ENCODE data around the gene USP44. TPM values are rescaled to one million over a fixed set of nuclear protein-coding genes. Genes with fewer than 3 reads are reported as not detected.

Gene USP44
- polyA plus RNA-seq, 4 donors = 0.21 to 0.27 TPM; not detected in 2

DNA sequence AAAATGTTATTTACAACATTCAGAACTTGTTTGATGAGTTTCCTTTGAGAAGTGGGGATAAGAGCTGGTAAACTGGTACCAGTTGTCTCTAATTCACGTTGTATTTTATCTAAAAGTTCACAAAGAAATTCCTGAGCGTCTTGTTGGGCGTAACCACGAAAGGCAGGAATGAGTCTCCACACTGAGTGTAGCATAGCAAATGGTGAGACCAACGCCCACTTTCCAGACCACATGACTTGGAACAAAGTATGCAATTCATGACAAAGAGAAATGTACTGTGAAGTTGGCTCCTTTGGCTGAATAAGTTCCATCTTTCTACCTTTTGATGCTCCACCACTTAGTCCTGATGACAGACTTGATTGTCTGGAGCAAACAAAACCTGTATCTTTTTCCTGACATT is 18.4 kb downstream of the USP44 start:
- no peak overlapping the region for H3K4me3 ChIP-seq (ENCODE audit: low read depth in 1 of 3, low read length in 3 of 3)
- no peak overlapping the region for H3K27ac ChIP-seq (ENCODE audit: low read depth in 1 of 3, low read length in 2 of 3)
- no peaks in the 10 kb centered on the region for H3K4me1 ChIP-seq (ENCODE audit: control insufficient read depth in 3 of 3, insufficient read depth in 2 of 3, low read depth in 1 of 3, low read length in 2 of 3)
- FAIRE-seq (no peak), DNase-seq (no peak)
- no peaks in the 10 kb centered on the region for H3K27me3 ChIP-seq (ENCODE audit: control insufficient read depth in 3 of 3, insufficient read depth in 3 of 3, low read length in 3 of 3)
- H3K9me3 ChIP-seq (ENCODE audit: control insufficient read depth in 2 of 2, insufficient read depth in 1 of 2, low read depth in 1 of 2, low read length in 1 of 2) = no peaks in the 10 kb centered on the region
- WGBS, 3 donors = 66 to 79% (median 67%) methylated on average over 5 of the region's 5 CpGs
- H3K36me3 ChIP-seq (ENCODE audit: control insufficient read depth in 3 of 3, insufficient read depth in 2 of 3, low read depth in 1 of 3, low read length in 3 of 3) = no peaks in the 10 kb centered on the region

DNA sequence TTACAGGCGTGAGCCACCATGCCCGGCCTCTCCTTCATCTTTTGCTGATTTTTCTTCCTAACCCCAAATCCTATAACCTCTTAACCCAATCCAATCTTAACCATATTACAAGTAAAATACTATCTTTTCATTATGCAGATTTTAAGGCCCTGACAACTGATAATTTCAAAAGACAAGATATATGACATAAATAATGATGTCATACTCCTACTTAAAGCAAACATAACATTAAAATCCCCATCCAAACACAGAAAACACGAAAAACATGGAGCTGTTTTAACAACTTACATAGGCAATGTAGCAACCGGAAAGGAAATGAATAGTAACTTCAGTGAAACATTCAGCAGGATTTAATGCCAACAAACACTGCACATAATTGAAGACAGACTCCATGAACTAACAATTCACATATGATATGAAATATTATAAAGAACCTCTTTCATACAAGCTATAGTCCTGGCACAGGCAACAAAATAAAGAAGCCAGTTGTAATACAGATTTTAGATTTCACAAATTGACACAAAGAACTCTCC is 21.5 kb downstream of the USP44 start:
- Histone ChIP-seq H3K4me1 (ENCODE audit: control insufficient read depth in 3 of 3, insufficient read depth in 2 of 3, low read depth in 1 of 3, low read length in 2 of 3) (no peaks in the 10 kb centered on the region), H3K27me3 (ENCODE audit: control insufficient read depth in 3 of 3, insufficient read depth in 3 of 3, low read length in 3 of 3) (no peaks in the 10 kb centered on the region), H3K27ac (ENCODE audit: low read depth in 1 of 3, low read length in 2 of 3) (no peak overlapping the region), H3K9me3 (ENCODE audit: control insufficient read depth in 2 of 2, insufficient read depth in 1 of 2, low read depth in 1 of 2, low read length in 1 of 2) (no peaks in the 10 kb centered on the region), H3K4me3 (ENCODE audit: low read depth in 1 of 3, low read length in 3 of 3) (no peak overlapping the region), H3K36me3 (ENCODE audit: control insufficient read depth in 3 of 3, insufficient read depth in 2 of 3, low read depth in 1 of 3, low read length in 3 of 3) (no peaks in the 10 kb centered on the region)
- FAIRE-seq (no peak), DNase-seq (no peak)
- WGBS, 3 donors = 86 to 94% (median 93%) methylated on average over 4 of the region's 4 CpGs

DNA sequence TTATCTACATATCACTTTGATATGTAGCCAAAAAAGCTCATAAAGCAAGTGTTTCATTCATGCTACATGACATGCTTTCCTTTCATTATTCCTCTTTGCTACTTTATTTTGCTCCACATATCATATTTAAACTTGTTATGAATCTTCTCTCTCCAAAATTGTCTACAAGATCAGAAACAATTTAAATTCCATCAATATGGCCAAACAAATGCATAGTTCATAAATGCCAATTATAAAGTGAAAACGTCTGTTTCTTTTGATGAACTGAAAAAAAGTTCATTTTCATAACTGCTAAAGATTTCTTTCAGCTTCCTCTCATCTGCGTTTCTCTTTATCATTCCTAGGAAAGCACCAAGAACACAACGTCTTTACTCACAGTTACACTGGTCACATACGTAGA is 22.8 kb downstream of the USP44 start:
- no peak for FAIRE-seq
- Histone ChIP-seq H3K4me1 (ENCODE audit: control insufficient read depth in 3 of 3, insufficient read depth in 2 of 3, low read depth in 1 of 3, low read length in 2 of 3) (no peaks in the 10 kb centered on the region), H3K36me3 (ENCODE audit: control insufficient read depth in 3 of 3, insufficient read depth in 2 of 3, low read depth in 1 of 3, low read length in 3 of 3) (no peaks in the 10 kb centered on the region), H3K9me3 (ENCODE audit: control insufficient read depth in 2 of 2, insufficient read depth in 1 of 2, low read depth in 1 of 2, low read length in 1 of 2) (no peaks in the 10 kb centered on the region), H3K27me3 (ENCODE audit: control insufficient read depth in 3 of 3, insufficient read depth in 3 of 3, low read length in 3 of 3) (no peaks in the 10 kb centered on the region), H3K4me3 (ENCODE audit: low read depth in 1 of 3, low read length in 3 of 3) (no peak overlapping the region), H3K27ac (ENCODE audit: low read depth in 1 of 3, low read length in 2 of 3) (no peak overlapping the region)
- 75 to 78% (median 76%) methylated on average over 4 of the region's 4 CpGs for WGBS, 3 donors
- no peak for DNase-seq

DNA sequence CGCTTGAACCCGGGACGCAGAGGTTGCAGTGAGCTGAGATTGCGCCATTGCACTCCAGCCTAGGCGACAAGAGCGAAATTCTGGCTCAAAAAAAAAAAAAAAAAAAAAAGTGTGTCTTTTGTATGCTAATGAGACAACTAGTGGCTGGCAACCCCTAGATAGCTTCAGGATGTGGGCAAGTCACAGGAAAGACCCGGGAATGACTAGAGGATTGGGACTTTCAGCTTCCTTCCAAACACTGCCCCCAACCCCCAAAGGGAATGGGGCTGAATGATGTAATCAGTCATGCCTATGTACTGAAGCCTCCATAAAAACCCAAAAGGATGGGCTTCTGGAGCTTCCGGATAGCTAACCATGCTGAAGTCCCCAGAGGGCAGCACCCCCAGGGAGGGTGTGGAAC is 28.6 kb downstream of the USP44 start:
- H3K4me3 ChIP-seq (ENCODE audit: low read depth in 1 of 3, low read length in 3 of 3) = no peak overlapping the region
- FAIRE-seq (no peak), DNase-seq (no peak)
- no peaks in the 10 kb centered on the region for H3K36me3 ChIP-seq (ENCODE audit: control insufficient read depth in 3 of 3, insufficient read depth in 2 of 3, low read depth in 1 of 3, low read length in 3 of 3)
- 91 to 96% (median 93%) methylated on average over 8 of the region's 8 CpGs for WGBS, 3 donors
- H3K9me3 ChIP-seq (ENCODE audit: control insufficient read depth in 2 of 2, insufficient read depth in 1 of 2, low read depth in 1 of 2, low read length in 1 of 2) = no peaks in the 10 kb centered on the region
- no peaks in the 10 kb centered on the region for H3K27me3 ChIP-seq (ENCODE audit: control insufficient read depth in 3 of 3, insufficient read depth in 3 of 3, low read length in 3 of 3)
- peaks cover 0 to 5% (median 0%) of the 10 kb centered on the region in 3 donors for H3K4me1 ChIP-seq (ENCODE audit: control insufficient read depth in 3 of 3, insufficient read depth in 2 of 3, low read depth in 1 of 3, low read length in 2 of 3)
- no peak overlapping the region for H3K27ac ChIP-seq (ENCODE audit: low read depth in 1 of 3, low read length in 2 of 3)

DNA sequence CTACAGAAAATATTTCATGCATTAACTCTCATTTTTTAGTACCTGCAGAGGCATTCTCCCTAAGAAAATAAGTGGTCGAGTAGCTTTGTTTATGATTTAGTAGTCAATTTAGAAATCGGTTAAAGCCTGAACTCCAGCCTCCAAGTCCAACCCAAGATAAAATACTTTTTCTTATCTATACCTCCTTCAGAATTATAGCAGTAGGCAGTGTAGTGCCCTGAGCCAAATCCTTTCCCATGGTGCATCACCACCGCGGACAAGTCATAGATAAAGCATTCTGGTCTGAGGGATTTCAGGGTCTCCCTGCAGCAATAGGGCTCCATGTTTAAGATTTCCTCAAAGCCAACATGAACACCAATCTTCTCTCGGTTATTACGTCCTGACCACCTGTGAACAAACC is 30.5 kb downstream of the USP44 start:
- DNase-seq = no peak

DNA sequence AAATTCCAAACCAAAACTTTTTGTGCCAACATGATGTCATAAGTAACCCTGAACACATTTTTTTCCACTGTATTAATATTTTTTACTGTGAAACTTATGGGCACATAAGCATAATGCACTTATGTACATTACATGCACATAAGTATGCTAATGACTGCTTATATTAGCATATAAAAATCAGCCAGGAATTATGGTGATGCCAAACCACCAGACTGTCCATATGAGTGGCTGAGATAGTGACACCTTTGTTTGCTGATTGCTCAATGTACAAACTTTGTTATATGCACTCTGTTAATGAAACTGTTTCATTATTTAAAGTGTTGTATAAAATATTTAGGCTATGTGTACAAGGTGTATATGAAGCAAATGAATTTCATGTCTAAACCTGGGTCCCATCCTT is 32.3 kb downstream of the USP44 start:
- no peaks in the 10 kb centered on the region for H3K27me3 ChIP-seq (ENCODE audit: control insufficient read depth in 3 of 3, insufficient read depth in 3 of 3, low read length in 3 of 3)
- DNase-seq = no peak
- H3K4me1 ChIP-seq (ENCODE audit: control insufficient read depth in 3 of 3, insufficient read depth in 2 of 3, low read depth in 1 of 3, low read length in 2 of 3) = peaks cover 0 to 5% (median 0%) of the 10 kb centered on the region in 3 donors
- no peak overlapping the region for H3K27ac ChIP-seq (ENCODE audit: low read depth in 1 of 3, low read length in 2 of 3)
- H3K4me3 ChIP-seq (ENCODE audit: low read depth in 1 of 3, low read length in 3 of 3) = no peak overlapping the region
- FAIRE-seq = no peak
- H3K9me3 ChIP-seq (ENCODE audit: control insufficient read depth in 2 of 2, insufficient read depth in 1 of 2, low read depth in 1 of 2, low read length in 1 of 2) = no peaks in the 10 kb centered on the region
- peaks cover 0 to 3% (median 3%) of the 10 kb centered on the region in 3 donors for H3K36me3 ChIP-seq (ENCODE audit: control insufficient read depth in 3 of 3, insufficient read depth in 2 of 3, low read depth in 1 of 3, low read length in 3 of 3)

More for the DNA sequence above, 30.5 kb downstream of the USP44 start:
- no peak for FAIRE-seq
- Histone ChIP-seq H3K27ac (ENCODE audit: low read depth in 1 of 3, low read length in 2 of 3) (no peak overlapping the region), H3K4me1 (ENCODE audit: control insufficient read depth in 3 of 3, insufficient read depth in 2 of 3, low read depth in 1 of 3, low read length in 2 of 3) (peaks cover 0 to 5% (median 0%) of the 10 kb centered on the region in 3 donors), H3K27me3 (ENCODE audit: control insufficient read depth in 3 of 3, insufficient read depth in 3 of 3, low read length in 3 of 3) (no peaks in the 10 kb centered on the region), H3K4me3 (ENCODE audit: low read depth in 1 of 3, low read length in 3 of 3) (no peak overlapping the region), H3K9me3 (ENCODE audit: control insufficient read depth in 2 of 2, insufficient read depth in 1 of 2, low read depth in 1 of 2, low read length in 1 of 2) (no peaks in the 10 kb centered on the region), H3K36me3 (ENCODE audit: control insufficient read depth in 3 of 3, insufficient read depth in 2 of 3, low read depth in 1 of 3, low read length in 3 of 3) (no peaks in the 10 kb centered on the region)
- 52 to 84% (median 62%) methylated on average over 6 of the region's 6 CpGs for WGBS, 3 donors

DNA sequence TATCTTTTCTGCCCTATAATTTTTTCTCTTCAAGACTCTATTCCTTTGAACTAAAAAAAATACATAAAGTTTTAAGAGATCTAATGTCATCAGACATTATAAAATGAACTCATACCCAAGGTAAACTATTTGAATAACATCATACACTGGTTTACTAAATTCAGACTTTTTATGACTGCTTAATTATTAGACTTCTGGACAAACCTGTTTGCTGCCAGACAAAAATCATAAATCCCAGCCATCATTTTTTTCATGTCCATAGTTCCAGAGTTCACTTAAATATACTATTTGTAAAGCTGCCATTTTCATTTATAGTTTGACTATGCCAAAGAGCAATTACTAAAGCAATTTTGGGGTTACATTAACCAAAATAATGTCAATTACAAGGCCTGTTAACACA is 34.0 kb downstream of the USP44 start:
- no peak overlapping the region for H3K4me3 ChIP-seq (ENCODE audit: low read depth in 1 of 3, low read length in 3 of 3)
- H3K36me3 ChIP-seq (ENCODE audit: control insufficient read depth in 3 of 3, insufficient read depth in 2 of 3, low read depth in 1 of 3, low read length in 3 of 3) = peaks cover 5 to 11% (median 8%) of the 10 kb centered on the region in 3 donors
- DNase-seq = peak; percentile 12 to 74
- no peak overlapping the region for H3K27ac ChIP-seq (ENCODE audit: low read depth in 1 of 3, low read length in 2 of 3)
- H3K4me1 ChIP-seq (ENCODE audit: control insufficient read depth in 3 of 3, insufficient read depth in 2 of 3, low read depth in 1 of 3, low read length in 2 of 3) = peaks cover 0 to 5% (median 0%) of the 10 kb centered on the region in 3 donors
- H3K9me3 ChIP-seq (ENCODE audit: control insufficient read depth in 2 of 2, insufficient read depth in 1 of 2, low read depth in 1 of 2, low read length in 1 of 2) = no peaks in the 10 kb centered on the region
- H3K27me3 ChIP-seq (ENCODE audit: control insufficient read depth in 3 of 3, insufficient read depth in 3 of 3, low read length in 3 of 3) = no peaks in the 10 kb centered on the region
- FAIRE-seq = no peak

DNA sequence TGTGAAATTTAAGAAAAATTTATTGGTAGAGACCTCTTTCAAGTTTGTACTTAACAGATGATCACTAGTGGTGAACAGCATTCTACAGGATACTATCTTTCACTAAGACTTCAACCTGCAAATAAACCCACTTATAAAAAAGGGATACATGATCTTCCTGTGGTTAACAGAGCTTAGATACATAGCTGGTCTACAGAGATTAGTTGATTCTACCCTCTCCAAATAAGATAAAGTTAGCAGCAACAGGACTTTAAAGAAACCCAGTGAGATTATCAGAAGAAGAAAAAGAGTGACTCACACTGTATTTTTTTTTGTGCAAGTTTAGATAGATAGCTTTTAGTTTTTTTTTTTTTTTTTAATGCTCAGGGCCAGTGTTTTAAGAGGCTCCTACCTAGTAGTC is 34.5 kb downstream of the USP44 start:
- H3K9me3 ChIP-seq (ENCODE audit: control insufficient read depth in 2 of 2, insufficient read depth in 1 of 2, low read depth in 1 of 2, low read length in 1 of 2) = no peaks in the 10 kb centered on the region
- H3K27me3 ChIP-seq (ENCODE audit: control insufficient read depth in 3 of 3, insufficient read depth in 3 of 3, low read length in 3 of 3) = no peaks in the 10 kb centered on the region
- peaks cover 5 to 13% (median 13%) of the 10 kb centered on the region in 3 donors for H3K36me3 ChIP-seq (ENCODE audit: control insufficient read depth in 3 of 3, insufficient read depth in 2 of 3, low read depth in 1 of 3, low read length in 3 of 3)
- DNase-seq (no peak), FAIRE-seq (no peak)
- no peak overlapping the region for H3K4me3 ChIP-seq (ENCODE audit: low read depth in 1 of 3, low read length in 3 of 3)
- no peak overlapping the region for H3K27ac ChIP-seq (ENCODE audit: low read depth in 1 of 3, low read length in 2 of 3)
- H3K4me1 ChIP-seq (ENCODE audit: control insufficient read depth in 3 of 3, insufficient read depth in 2 of 3, low read depth in 1 of 3, low read length in 2 of 3) = peaks cover 0 to 5% (median 0%) of the 10 kb centered on the region in 3 donors

DNA sequence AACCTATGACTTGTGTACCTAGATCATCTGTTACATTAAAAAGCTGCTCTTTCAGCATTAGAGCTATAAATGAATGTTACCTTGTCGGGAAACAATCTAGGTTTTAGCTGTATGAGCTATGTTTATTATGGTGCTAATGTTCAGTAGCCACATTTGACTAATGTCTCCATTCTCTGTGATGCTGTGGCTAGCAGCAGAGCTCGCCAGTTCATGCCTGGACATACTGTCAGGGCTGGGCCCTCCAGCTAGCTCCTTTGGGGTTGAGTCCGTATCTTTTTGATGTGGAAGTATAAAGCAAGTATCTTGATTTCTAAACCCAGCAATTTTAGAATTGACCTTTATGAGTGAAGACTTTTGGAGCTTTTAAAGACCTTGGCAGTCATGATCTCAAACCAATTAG is 36.1 kb downstream of the USP44 start:
- H3K36me3 ChIP-seq (ENCODE audit: control insufficient read depth in 3 of 3, insufficient read depth in 2 of 3, low read depth in 1 of 3, low read length in 3 of 3) = peaks cover 7 to 21% (median 13%) of the 10 kb centered on the region in 3 donors
- H3K27ac ChIP-seq (ENCODE audit: low read depth in 1 of 3, low read length in 2 of 3) = no peak overlapping the region
- H3K4me3 ChIP-seq (ENCODE audit: low read depth in 1 of 3, low read length in 3 of 3) = no peak overlapping the region
- no peaks in the 10 kb centered on the region for H3K27me3 ChIP-seq (ENCODE audit: control insufficient read depth in 3 of 3, insufficient read depth in 3 of 3, low read length in 3 of 3)
- FAIRE-seq (no peak), DNase-seq (no peak)
- peaks cover 0 to under 1% (median 0%) of the 10 kb centered on the region in 3 donors for H3K4me1 ChIP-seq (ENCODE audit: control insufficient read depth in 3 of 3, insufficient read depth in 2 of 3, low read depth in 1 of 3, low read length in 2 of 3)
- no peaks in the 10 kb centered on the region for H3K9me3 ChIP-seq (ENCODE audit: control insufficient read depth in 2 of 2, insufficient read depth in 1 of 2, low read depth in 1 of 2, low read length in 1 of 2)
- 93 to 99% (median 98%) methylated on average over 3 of the region's 3 CpGs for WGBS, 3 donors
